Stimulated activated CD8-positive, alpha-beta memory T cell treated with anti-CD3 and anti-CD28 coated beads, Interleukin-7, amount 100 ng/mL, for 24 hours (primary cell): ENCODE measurements around the gene ADAMTSL1.

Experiments used
- DNase-seq: peaks from one replicate; pipeline ENCODE4 v3.0.0-alpha.2; 2020; ENCODE audit warnings: low read depth

ADAMTSL1 gene

GRCh38 chr9:18703151-18703900, 229.4 kb downstream of the ADAMTSL1 start:
- no peak for DNase-seq

GRCh38 chr9:18703901-18704379, 230.0 kb downstream of the ADAMTSL1 start:
- no peak for DNase-seq

- DNase-seq, result no peak
Observed at GRCh38 chr9:18705796-18706392, 231.9 kb downstream of the ADAMTSL1 start.

GRCh38 chr9:18706648-18707047, 232.7 kb downstream of the ADAMTSL1 start:
- no peak for DNase-seq

GRCh38 chr9:18707061-18707461, 233.1 kb downstream of the ADAMTSL1 start:
- no peak for DNase-seq

GRCh38 chr9:18707489-18708205, 233.7 kb downstream of the ADAMTSL1 start:
- DNase-seq, result no peak

- no peak for DNase-seq
Observed at GRCh38 chr9:18708429-18708828, 234.5 kb downstream of the ADAMTSL1 start.

GRCh38 chr9:18710065-18710464, 236.1 kb downstream of the ADAMTSL1 start:
- DNase-seq, result no peak

- DNase-seq, result no peak
Observed at GRCh38 chr9:18717759-18718158, 243.8 kb downstream of the ADAMTSL1 start.

- no peak for DNase-seq
Observed at GRCh38 chr9:18718393-18718792, 244.4 kb downstream of the ADAMTSL1 start.

GRCh38 chr9:18718932-18719331, 245.0 kb downstream of the ADAMTSL1 start:
- DNase-seq, result no peak

- no peak for DNase-seq
Observed at GRCh38 chr9:18720691-18721090, 246.7 kb downstream of the ADAMTSL1 start.

- no peak for DNase-seq
Observed at GRCh38 chr9:18721267-18721994, 247.5 kb downstream of the ADAMTSL1 start.

GRCh38 chr9:18721995-18722310, 248.0 kb downstream of the ADAMTSL1 start:
- no peak for DNase-seq

GRCh38 chr9:18722882-18723281, 248.9 kb downstream of the ADAMTSL1 start:
- no peak for DNase-seq

- DNase-seq, result no peak
Observed at GRCh38 chr9:18723366-18723765, 249.4 kb downstream of the ADAMTSL1 start.

GRCh38 chr9:18726546-18726945, 252.6 kb downstream of the ADAMTSL1 start:
- DNase-seq, result no peak

GRCh38 chr9:18727904-18728303, 254.0 kb downstream of the ADAMTSL1 start:
- DNase-seq, result no peak

- DNase-seq, result no peak
Observed at GRCh38 chr9:18728642-18729041, 254.7 kb downstream of the ADAMTSL1 start.

GRCh38 chr9:18730241-18730640, 256.3 kb downstream of the ADAMTSL1 start:
- no peak for DNase-seq

GRCh38 chr9:18739127-18739526, 265.2 kb downstream of the ADAMTSL1 start:
- no peak for DNase-seq

- no peak for DNase-seq
Observed at GRCh38 chr9:18739641-18740318, 265.8 kb downstream of the ADAMTSL1 start.
